HCT116 (cell line): ENCODE measurements around the gene BBLN. TPM values are rescaled to one million over a fixed set of nuclear protein-coding genes. Genes with fewer than 3 reads are reported as not detected.

Source experiments
- ATAC-seq: fragments of 200-7000 bp; cut with Tn5 transposase; 2 replicates; pipeline ENCODE4 v1.9.1; 2020; ENCODE audit warnings: mild to moderate bottlenecking, moderate library complexity
- BruUV-seq: library from RNA; stranded (reverse); fragments of 400-500 nt; replicated peaks from 2 replicates; lab custom pipeline; 2021; lab: Mats Ljungman, UMichigan
- CTCF ChIA-PET: fragments of 300-600 bp; sonication (Branson Sonifier 250); formaldehyde crosslinking; loops from one replicate; lab custom pipeline; 2021; ENCODE audit warnings: antibody characterized with exemption; lab: Charles Lee
- POLR2A ChIA-PET: fragments of 300-600, 350-600 bp; sonication (Branson Sonifier 250); formaldehyde crosslinking; loops from one replicate; lab custom pipeline; 2021; ENCODE audit warnings: antibody characterized with exemption; lab: Charles Lee
- RAD21 ChIA-PET, 2 experiments: fragments of 300-600 bp; sonication (Branson Sonifier 250); formaldehyde crosslinking; loops; one replicate each; lab custom pipeline; 2023; ENCODE audit warnings: low total read pairs in 2 of 2; ENCODE audit not compliant: uncharacterized antibody in 2 of 2, unreplicated experiment in 2 of 2, low non-redundant PET in 1 of 2; lab: Charles Lee
- DNase-seq: peaks from one replicate; pipeline ENCODE4 v3.0.0-alpha.2; 2010; ENCODE audit warnings: low read depth, low spot score
- H2AFZ ChIP-seq: fragments of 200-600 bp; shearing (Covaris generic), sonication (generic); 2 replicates; pipeline ENCODE4 v1.6.1; 2017; ENCODE audit warnings: low read depth, mixed run types, mixed read lengths, antibody characterized with exemption, low read length; ENCODE audit not compliant: poor library complexity, severe bottlenecking
- H3K27ac ChIP-seq: 2 replicates; pipeline ENCODE4 v1.5.1; 2012; ENCODE audit warnings: low read depth, low read length
- H3K27me3 ChIP-seq: fragments of 200-600 bp; sonication (generic); 2 replicates; pipeline ENCODE4 v1.6.1; 2016; ENCODE audit warnings: mixed run types, low read length, mixed read lengths; ENCODE audit not compliant: insufficient read depth
- H3K36me3 ChIP-seq, 2 experiments: fragments of 200-500 bp in 1 of 2; fragments of 200-600 bp in 1 of 2; sonication (Bioruptor generic) in 1 of 2; sonication (generic) in 1 of 2; 2 replicates each; pipeline versions ENCODE4 v1.5.1 to v1.6.1; 2014 to 2016; ENCODE audit warnings: low read length in 2 of 2, inconsistent platforms in 1 of 2, mixed read lengths in 1 of 2, mixed run types in 1 of 2; ENCODE audit not compliant: insufficient read depth in 2 of 2, control insufficient read depth in 1 of 2
- H3K4me1 ChIP-seq, 2 experiments: fragments of 200-600 bp in 1 of 2; sonication (generic) in 1 of 2; 2 replicates each; pipeline versions ENCODE4 v1.5.1 to v1.6.1; 2012 to 2017; ENCODE audit warnings: low read length in 2 of 2, inconsistent platforms in 1 of 2, mild to moderate bottlenecking in 1 of 2, mixed read lengths in 1 of 2, mixed run types in 1 of 2, moderate library complexity in 1 of 2; ENCODE audit not compliant: insufficient read depth in 2 of 2, control insufficient read depth in 1 of 2
- H3K4me2 ChIP-seq: fragments of 200-600 bp; sonication (generic); 2 replicates; pipeline ENCODE4 v1.6.1; 2017; ENCODE audit warnings: mixed run types, low read length, mixed read lengths
- H3K4me3 ChIP-seq, 2 experiments: fragments of 200-600 bp in 1 of 2; sonication (generic) in 1 of 2; replicated peaks in 1 of 2; 2 replicates each; pipeline ENCODE4 v1.5.1; 2011 to 2016; ENCODE audit warnings: low read length in 2 of 2, control low read depth in 1 of 2, low read depth in 1 of 2, mild to moderate bottlenecking in 1 of 2, mixed read lengths in 1 of 2, mixed run types in 1 of 2
- H3K79me2 ChIP-seq: fragments of 200-600 bp; sonication (generic); 2 replicates; pipeline ENCODE4 v1.6.1; 2017; ENCODE audit warnings: mild to moderate bottlenecking, mixed run types, low read length, moderate library complexity, mixed read lengths; ENCODE audit not compliant: insufficient read depth
- H3K9ac ChIP-seq: fragments of 200-600 bp; sonication (generic); 2 replicates; pipeline ENCODE4 v1.6.1; 2016; ENCODE audit warnings: low read length, mixed read lengths
- H3K9me2 ChIP-seq: fragments of 200-600 bp; sonication (generic), shearing (Covaris generic); 2 replicates; pipeline ENCODE4 v1.6.1; 2017; ENCODE audit warnings: mixed run types, mild to moderate bottlenecking, moderate library complexity; ENCODE audit not compliant: insufficient read depth
- H3K9me3 ChIP-seq, 2 experiments: fragments of 200-500 bp in 1 of 2; fragments of 200-600 bp in 1 of 2; sonication (Bioruptor generic) in 1 of 2; sonication (generic) in 1 of 2; 2 replicates each; pipeline ENCODE4 v1.6.1; 2014 to 2017; ENCODE audit warnings: low read length in 2 of 2, mixed read lengths in 2 of 2, inconsistent platforms in 1 of 2, low read depth in 1 of 2, mild to moderate bottlenecking in 1 of 2, mixed run types in 1 of 2, moderate library complexity in 1 of 2; ENCODE audit not compliant: control insufficient read depth in 1 of 2, insufficient read depth in 1 of 2
- H4K20me1 ChIP-seq: fragments of 200-600 bp; sonication (generic), shearing (Covaris generic); 2 replicates; pipeline ENCODE4 v1.6.1; 2017; ENCODE audit warnings: mixed run types, mild to moderate bottlenecking, moderate library complexity; ENCODE audit not compliant: insufficient read depth
- ATF3 ChIP-seq: IDR thresholded peaks from 2 replicates; pipeline ENCODE4 v1.6.1; 2012
- CBX3 ChIP-seq: IDR thresholded peaks from 2 replicates; pipeline ENCODE4 v1.6.1; 2012; ENCODE audit warnings: low read depth
- CEBPB ChIP-seq: IDR thresholded peaks from 2 replicates; pipeline ENCODE4 v1.6.1; 2012; ENCODE audit warnings: low read depth
- CTCF ChIP-seq, 3 experiments: fragments of 200-600 bp in 1 of 3; sonication (generic) in 1 of 3; IDR thresholded peaks in 2 of 3; conservative IDR thresholded peaks in 1 of 3; 2 replicates each; pipeline ENCODE4 v1.5.1; 2012 to 2017; ENCODE audit warnings: low read depth in 2 of 3, low read length in 2 of 3, antibody characterized with exemption in 1 of 3, borderline replicate concordance in 1 of 3, control low read depth in 1 of 3, mild to moderate bottlenecking in 1 of 3, mixed read lengths in 1 of 3, mixed run types in 1 of 3, moderate library complexity in 1 of 3; ENCODE audit not compliant: insufficient read depth in 1 of 3
- EGR1 ChIP-seq: IDR thresholded peaks from 2 replicates; pipeline ENCODE4 v1.6.1; 2012; ENCODE audit warnings: low read depth
- ELF1 ChIP-seq: IDR thresholded peaks from 2 replicates; pipeline ENCODE4 v1.6.1; 2012; ENCODE audit warnings: low read depth, borderline replicate concordance
- EZH2 ChIP-seq: fragments of 200-600 bp; sonication (generic); IDR thresholded peaks from 2 replicates; pipeline ENCODE4 v1.6.1; 2017; ENCODE audit warnings: antibody characterized with exemption, mixed run types
- EZH2phosphoT487 ChIP-seq: fragments of 200-600 bp; IDR thresholded peaks from 2 replicates; pipeline ENCODE4 v1.6.1; 2018; ENCODE audit warnings: antibody characterized with exemption, borderline replicate concordance
- FOSL1 ChIP-seq: IDR thresholded peaks from 2 replicates; pipeline ENCODE4 v1.6.1; 2012; ENCODE audit warnings: low read depth
- MAX ChIP-seq: IDR thresholded peaks from 2 replicates; pipeline ENCODE4 v1.6.1; 2012
- POLR2A ChIP-seq: IDR thresholded peaks from 2 replicates; pipeline ENCODE4 v1.7.0; 2011; ENCODE audit warnings: borderline replicate concordance; ENCODE audit not compliant: insufficient read depth, insufficient read length; ENCODE audit errors: extremely low read depth
- POLR2AphosphoS5 ChIP-seq: IDR thresholded peaks from 2 replicates; pipeline ENCODE4 v1.6.1; 2011; ENCODE audit warnings: mild to moderate bottlenecking, low read depth, low read length, moderate library complexity
- RAD21 ChIP-seq: IDR thresholded peaks from 2 replicates; pipeline ENCODE4 v1.6.1; 2012; ENCODE audit warnings: low read depth, mild to moderate bottlenecking
- SP1 ChIP-seq: IDR thresholded peaks from 2 replicates; pipeline ENCODE4 v1.6.1; 2012; ENCODE audit warnings: low read depth
- SRF ChIP-seq: IDR thresholded peaks from 2 replicates; pipeline ENCODE4 v1.6.1; 2012; ENCODE audit warnings: low read depth
- TCF7L2 ChIP-seq: IDR thresholded peaks from 2 replicates; pipeline ENCODE4 v1.7.0; 2011; ENCODE audit warnings: borderline replicate concordance, inconsistent platforms; ENCODE audit not compliant: insufficient read depth, insufficient read length; ENCODE audit errors: extremely low read depth
- ZFX ChIP-seq: fragments of 450-650 bp; IDR thresholded peaks from 2 replicates; pipeline ENCODE4 v1.6.1; 2017
- ZNF274 ChIP-seq: fragments of 200-500 bp; sonication (Bioruptor generic); IDR thresholded peaks from 2 replicates; pipeline ENCODE4 v1.6.1; 2014; ENCODE audit warnings: mild to moderate bottlenecking, low read depth, low read length, inconsistent platforms
- intact Hi-C: fragments of 100-400 bp; cut with micrococcal nuclease; formaldehyde crosslinking; loops from 2 replicates; pipeline ENCODE4 v1.10.0; 2022
- total RNA-seq: library from RNA; stranded (reverse); gene quantifications from one replicate; pipeline ENCODE4 v1.2.1, GENCODE V29; 2021; ENCODE audit not compliant: unreplicated experiment
- TF ChIP-seq, protein P1 (sequence below): IDR thresholded peaks from 2 replicates; pipeline ENCODE4 v1.6.1; 2011; ENCODE audit warnings: mild to moderate bottlenecking, low read length, moderate library complexity; ENCODE audit not compliant: insufficient replicate concordance; ENCODE audit errors: extremely low read depth

BBLN gene
- total RNA-seq, 1 experiment from 2014 or later = 119 TPM

GRCh38 chr9:128145951-128146351, 14.1 kb upstream of the BBLN start:
- no peak for ATAC-seq
- H3K9me3 ChIP-seq = no peaks in the 10 kb centered on the region
- no peak for DNase-seq
- no peaks in the 10 kb centered on the region for H3K36me3 ChIP-seq
- ChIA-PET POLR2A (no interaction called here), RAD21 (no interaction called here)
- no peak overlapping the region for H2AFZ ChIP-seq
- BruUV-seq = no TSS peak
- no peak overlapping the region for H3K9ac ChIP-seq
- intact Hi-C loops = no loop called here
- H3K4me3 ChIP-seq = no peak overlapping the region
- H3K4me2 ChIP-seq = no peak overlapping the region
- no peak for TF ChIP-seq ZNF274
- TF ChIP-seq, all 23 proteins: peak for 0
- no peaks in the 10 kb centered on the region for H4K20me1 ChIP-seq
- no peaks in the 10 kb centered on the region for H3K27me3 ChIP-seq
- H3K79me2 ChIP-seq = no peaks in the 10 kb centered on the region
- no peaks in the 10 kb centered on the region for H3K9me2 ChIP-seq
- CTCF ChIA-PET = no interaction called here
- H3K27ac ChIP-seq = no peak overlapping the region
- H3K4me1 ChIP-seq = peaks cover 10 to 32% of the 10 kb centered on the region in 2 experiments

DNA sequence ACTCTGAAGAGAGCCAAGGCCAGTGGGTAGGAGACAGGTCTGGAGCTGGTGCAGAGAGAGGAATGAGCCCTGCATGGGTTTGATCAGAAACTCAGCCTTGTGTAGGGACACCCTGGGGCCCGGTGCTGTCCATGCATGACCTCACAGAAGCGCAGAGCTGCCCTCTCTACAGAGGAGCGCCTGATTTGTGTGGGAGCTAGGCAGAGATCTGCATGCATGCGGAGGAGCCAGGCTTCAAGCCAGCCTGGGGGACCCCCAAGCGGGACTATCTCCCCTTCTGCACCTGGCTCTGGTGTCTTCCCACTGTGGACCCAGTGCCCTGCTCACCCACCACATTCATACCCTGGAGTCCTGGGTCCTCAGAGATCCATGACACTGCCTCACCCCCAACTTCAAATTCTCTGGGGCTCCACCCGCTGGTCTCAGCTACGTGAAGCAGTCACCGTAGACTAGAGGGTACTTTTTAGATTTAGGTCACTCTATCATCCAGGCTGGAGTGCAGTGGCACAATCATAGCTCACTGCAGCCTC, 13.4 kb upstream of the BBLN start:
- no peak for DNase-seq
- TF ChIP-seq SP1 (no peak), CEBPB (no peak), POLR2AphosphoS5 (no peak), EZH2 (no peak), ZFX (no peak), FOSL1 (no peak), MAX (no peak), TCF7L2 (no peak), EGR1 (no peak), ATF3 (no peak), POLR2A (no peak), SRF (no peak), CBX3 (no peak), CTCF (IDR thresholded peaks at IDR 0.05 in 2 of 3, conservative IDR thresholded peaks at IDR 0.05 in 1 of 3; ENCODE audit: borderline replicate concordance in 1 of 3, insufficient read depth in 1 of 3, low read depth in 2 of 3, low read length in 2 of 3) (no peak), EZH2phosphoT487 (no peak), ELF1 (no peak), RAD21 (no peak)
- TF ChIP-seq, protein P1, sequence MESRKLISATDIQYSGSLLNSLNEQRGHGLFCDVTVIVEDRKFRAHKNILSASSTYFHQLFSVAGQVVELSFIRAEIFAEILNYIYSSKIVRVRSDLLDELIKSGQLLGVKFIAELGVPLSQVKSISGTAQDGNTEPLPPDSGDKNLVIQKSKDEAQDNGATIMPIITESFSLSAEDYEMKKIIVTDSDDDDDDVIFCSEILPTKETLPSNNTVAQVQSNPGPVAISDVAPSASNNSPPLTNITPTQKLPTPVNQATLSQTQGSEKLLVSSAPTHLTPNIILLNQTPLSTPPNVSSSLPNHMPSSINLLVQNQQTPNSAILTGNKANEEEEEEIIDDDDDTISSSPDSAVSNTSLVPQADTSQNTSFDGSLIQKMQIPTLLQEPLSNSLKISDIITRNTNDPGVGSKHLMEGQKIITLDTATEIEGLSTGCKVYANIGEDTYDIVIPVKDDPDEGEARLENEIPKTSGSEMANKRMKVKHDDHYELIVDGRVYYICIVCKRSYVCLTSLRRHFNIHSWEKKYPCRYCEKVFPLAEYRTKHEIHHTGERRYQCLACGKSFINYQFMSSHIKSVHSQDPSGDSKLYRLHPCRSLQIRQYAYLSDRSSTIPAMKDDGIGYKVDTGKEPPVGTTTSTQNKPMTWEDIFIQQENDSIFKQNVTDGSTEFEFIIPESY = no peak

More for the DNA sequence above, 13.4 kb upstream of the BBLN start:
- ATAC-seq = no peak
- H4K20me1 ChIP-seq = no peaks in the 10 kb centered on the region
- H3K4me3 ChIP-seq = no peak overlapping the region
- no peaks in the 10 kb centered on the region for H3K36me3 ChIP-seq
- H3K9me2 ChIP-seq = no peaks in the 10 kb centered on the region
- H3K9ac ChIP-seq = no peak overlapping the region
- H3K27me3 ChIP-seq = no peaks in the 10 kb centered on the region
- no TSS peak for BruUV-seq
- H2AFZ ChIP-seq = no peak overlapping the region
- H3K9me3 ChIP-seq = no peaks in the 10 kb centered on the region
- no peak overlapping the region for H3K27ac ChIP-seq
- peaks cover 10 to 33% of the 10 kb centered on the region in 2 experiments for H3K4me1 ChIP-seq
- POLR2A ChIA-PET = no interaction called here
- RAD21 ChIA-PET = no interaction called here
- H3K4me2 ChIP-seq = no peak overlapping the region
- CTCF ChIA-PET = no interaction called here
- H3K79me2 ChIP-seq = no peaks in the 10 kb centered on the region
- intact Hi-C loops = no loop called here
